GM23338 (cell line): ENCODE data around the gene GTPBP8. TPM values are rescaled to one million over a fixed set of nuclear protein-coding genes. Genes with fewer than 3 reads are reported as not detected.

Experiments used
- ATAC-seq: fragments of 200-7000 bp; cut with Tn5 transposase; 3 replicates; pipeline ENCODE4 v1.9.1; 2020
- DNase-seq: peaks from one replicate; pipeline ENCODE4 v3.0.0-alpha.2; 2015; ENCODE audit warnings: low spot score
- H2AFZ ChIP-seq: fragments of 200-600 bp; sonication (generic); 2 replicates; pipeline ENCODE4 v1.8.0; 2016; ENCODE audit warnings: antibody characterized with exemption, mild to moderate bottlenecking, moderate library complexity
- H3F3A ChIP-seq: fragments of 200-600 bp; sonication (generic); replicated peaks from 2 replicates; pipeline ENCODE4 v1.8.0; 2017; ENCODE audit warnings: antibody characterized with exemption, mixed run types, low read depth
- H3K27ac ChIP-seq: fragments of 200-600 bp; sonication (generic); 2 replicates; pipeline ENCODE4 v1.6.1; 2016; ENCODE audit warnings: low read depth
- H3K27me3 ChIP-seq: fragments of 200-600 bp; sonication (generic); 2 replicates; pipeline ENCODE4 v1.8.0; 2016; ENCODE audit warnings: mild to moderate bottlenecking, mixed run types, moderate library complexity; ENCODE audit not compliant: insufficient read depth
- H3K36me3 ChIP-seq: fragments of 200-600 bp; sonication (generic); 2 replicates; pipeline ENCODE4 v1.8.0; 2016; ENCODE audit warnings: mild to moderate bottlenecking; ENCODE audit not compliant: insufficient read depth
- H3K4me1 ChIP-seq: fragments of 200-600 bp; sonication (generic); 2 replicates; pipeline ENCODE4 v1.8.0; 2016; ENCODE audit warnings: mild to moderate bottlenecking, moderate library complexity; ENCODE audit not compliant: insufficient read depth
- H3K4me2 ChIP-seq: fragments of 200-600 bp; sonication (generic); 2 replicates; pipeline ENCODE4 v1.7.1; 2017; ENCODE audit warnings: mixed run types
- H3K4me3 ChIP-seq: fragments of 200-600 bp; sonication (generic); 2 replicates; pipeline ENCODE4 v1.6.1; 2016; ENCODE audit warnings: mixed run types
- H3K79me2 ChIP-seq: fragments of 200-600 bp; sonication (generic); replicated peaks from 2 replicates; pipeline ENCODE4 v1.8.0; 2017; ENCODE audit warnings: mild to moderate bottlenecking; ENCODE audit not compliant: insufficient read depth
- H3K9me2 ChIP-seq: fragments of 200-600 bp; sonication (generic); 2 replicates; pipeline ENCODE4 v1.8.0; 2017; ENCODE audit not compliant: insufficient read depth
- H4K20me1 ChIP-seq: fragments of 200-600 bp; sonication (generic); replicated peaks from 2 replicates; pipeline ENCODE4 v1.8.0; 2017; ENCODE audit warnings: mild to moderate bottlenecking; ENCODE audit not compliant: insufficient read depth
- H3K27ac Mint-ChIP-seq: 2 replicates; pipeline ENCODE4 v1.8.0; 2020; ENCODE audit warnings: inconsistent platforms, mild to moderate bottlenecking, moderate library complexity, mixed read lengths
- H3K27me3 Mint-ChIP-seq: 3 replicates; pipeline ENCODE4 v1.8.0; 2022; ENCODE audit warnings: low read depth, mild to moderate bottlenecking, moderate library complexity, mixed read lengths, inconsistent platforms; ENCODE audit not compliant: insufficient read depth, poor library complexity
- H3K36me3 Mint-ChIP-seq: 3 replicates; pipeline ENCODE4 v1.8.0; 2021; ENCODE audit warnings: low read depth, mild to moderate bottlenecking, inconsistent platforms, moderate library complexity, mixed read lengths
- H3K4me1 Mint-ChIP-seq: 3 replicates; pipeline ENCODE4 v1.8.0; 2020; ENCODE audit warnings: mild to moderate bottlenecking, inconsistent platforms, mixed read lengths
- H3K4me3 Mint-ChIP-seq: 3 replicates; pipeline ENCODE4 v1.8.0; 2021; ENCODE audit warnings: moderate library complexity, mild to moderate bottlenecking, inconsistent platforms, mixed read lengths
- H3K9me3 Mint-ChIP-seq: 3 replicates; pipeline ENCODE4 v1.8.0; 2020; ENCODE audit warnings: moderate library complexity, mild to moderate bottlenecking, inconsistent platforms, mixed read lengths
- CREB1 ChIP-seq: fragments of 250-450 bp; sonication (Bioruptor Pico); IDR thresholded peaks from 2 replicates; pipeline ENCODE4 v1.5.0; 2020; ENCODE audit warnings: low read depth, mild to moderate bottlenecking, moderate library complexity
- EZH2 ChIP-seq: fragments of 200-600 bp; sonication (generic); IDR thresholded peaks from one replicate; pipeline ENCODE4 v1.8.0; 2017; ENCODE audit warnings: antibody characterized with exemption, mild to moderate bottlenecking, low read depth; ENCODE audit not compliant: unreplicated experiment
- EZH2phosphoT487 ChIP-seq: fragments of 200-600 bp; sonication (generic); IDR thresholded peaks from one replicate; pipeline ENCODE4 v1.8.1; 2018; ENCODE audit warnings: antibody characterized with exemption; ENCODE audit not compliant: unreplicated experiment
- JUNB ChIP-seq: IDR thresholded peaks from one replicate; pipeline ENCODE4 v1.6.1; 2016; ENCODE audit warnings: antibody characterized with exemption; ENCODE audit not compliant: unreplicated experiment
- NANOG ChIP-seq: IDR thresholded peaks from 2 replicates; pipeline ENCODE4 v1.6.1; 2016; ENCODE audit warnings: antibody characterized with exemption, borderline replicate concordance
- POLR2AphosphoS5 ChIP-seq: IDR thresholded peaks from 2 replicates; pipeline ENCODE4 v1.6.1; 2016; ENCODE audit warnings: antibody characterized with exemption, low read depth
- STAT1 ChIP-seq: IDR thresholded peaks from one replicate; pipeline ENCODE4 v1.6.1; 2016; ENCODE audit warnings: antibody characterized with exemption; ENCODE audit not compliant: unreplicated experiment
- ZNF114 ChIP-seq: fragments of 250-450 bp; sonication (Bioruptor Pico); IDR thresholded peaks from 2 replicates; pipeline ENCODE4 v1.5.0; 2020; ENCODE audit warnings: mild to moderate bottlenecking, moderate library complexity
- ZNF331 ChIP-seq: fragments of 250-450 bp; sonication (Bioruptor Pico); IDR thresholded peaks from 2 replicates; pipeline ENCODE4 v1.5.0; 2020; ENCODE audit warnings: low read depth, mild to moderate bottlenecking, moderate library complexity
- polyA plus RNA-seq: library from polyadenylated mRNA; unstranded; fragments of >200 nt; fragmentation: Nextera tagmentation; extraction: Ambion mirVana; gene quantifications from 2 replicates; pipeline ENCODE4 v1.2.1, GENCODE V29; 2016
- total RNA-seq: library from RNA; depleted of rRNA; stranded (reverse); fragments of >200 nt; shearing (Covaris generic); gene quantifications from 2 replicates; pipeline ENCODE4 v1.2.3, GENCODE V29; 2014
- TF ChIP-seq, protein P1 (sequence below), 2 experiments: fragments of 200-600 bp in 1 of 2; sonication (generic) in 1 of 2; conservative IDR thresholded peaks; 2 replicates each; pipeline versions ENCODE4 v1.5.1 to v1.6.1; 2016 to 2017; ENCODE audit warnings: antibody characterized with exemption in 2 of 2, low read depth in 2 of 2, mild to moderate bottlenecking in 2 of 2, moderate library complexity in 1 of 2
- TF ChIP-seq, protein P2 (sequence below): IDR thresholded peaks from one replicate; pipeline ENCODE4 v1.6.1; 2018; ENCODE audit warnings: antibody characterized with exemption; ENCODE audit not compliant: unreplicated experiment
- TF ChIP-seq, protein P3 (sequence below): fragments of 250-450 bp; sonication (Bioruptor Pico); IDR thresholded peaks from 2 replicates; pipeline ENCODE4 v1.5.0; 2020; ENCODE audit warnings: mild to moderate bottlenecking, moderate library complexity
- TF ChIP-seq, protein P4 (sequence below): IDR thresholded peaks from 2 replicates; pipeline ENCODE4 v1.6.1; 2016; ENCODE audit warnings: antibody characterized with exemption

The GTPBP8 gene
- total and polyA plus RNA-seq, 2 experiments from 2014 or later = 39.9 to 47.1 TPM

DNA sequence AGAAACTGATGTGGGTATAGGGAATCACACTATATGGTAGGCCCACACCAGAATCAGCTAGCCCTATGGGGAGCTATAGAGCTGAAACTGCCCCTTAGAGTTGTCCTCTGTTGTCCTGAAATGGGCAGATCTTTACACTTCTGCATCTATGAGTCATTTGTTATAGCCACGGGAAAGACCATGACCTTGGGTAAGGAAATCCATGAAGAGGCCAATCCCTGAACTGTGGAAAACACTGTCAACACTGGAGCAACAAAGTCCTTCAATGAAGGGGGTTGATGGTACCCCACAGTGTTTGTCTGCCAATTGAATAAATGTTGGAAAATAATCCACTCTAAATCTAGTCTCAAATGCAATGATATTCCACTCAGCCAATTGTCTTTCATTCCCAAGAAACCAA lies 10.7 kb upstream of the GTPBP8 start:
- Mint-ChIP-seq H3K4me3 (no peak overlapping the region), H3K4me1 (peaks cover 2% of the 10 kb centered on the region; the same call in 2 of the 3 replicates), H3K36me3 (no peaks in the 10 kb centered on the region), H3K9me3 (no peaks in the 10 kb centered on the region), H3K27ac (no peak overlapping the region), H3K27me3 (no peaks in the 10 kb centered on the region)
- H3K27me3 ChIP-seq = no peaks in the 10 kb centered on the region
- H3K79me2 ChIP-seq = no peaks in the 10 kb centered on the region
- DNase-seq = no peak
- H3F3A ChIP-seq = no peaks in the 10 kb centered on the region
- no peak for ATAC-seq
- H3K36me3 ChIP-seq = no peaks in the 10 kb centered on the region
- H4K20me1 ChIP-seq = no peaks in the 10 kb centered on the region
- TF ChIP-seq, protein P1, sequence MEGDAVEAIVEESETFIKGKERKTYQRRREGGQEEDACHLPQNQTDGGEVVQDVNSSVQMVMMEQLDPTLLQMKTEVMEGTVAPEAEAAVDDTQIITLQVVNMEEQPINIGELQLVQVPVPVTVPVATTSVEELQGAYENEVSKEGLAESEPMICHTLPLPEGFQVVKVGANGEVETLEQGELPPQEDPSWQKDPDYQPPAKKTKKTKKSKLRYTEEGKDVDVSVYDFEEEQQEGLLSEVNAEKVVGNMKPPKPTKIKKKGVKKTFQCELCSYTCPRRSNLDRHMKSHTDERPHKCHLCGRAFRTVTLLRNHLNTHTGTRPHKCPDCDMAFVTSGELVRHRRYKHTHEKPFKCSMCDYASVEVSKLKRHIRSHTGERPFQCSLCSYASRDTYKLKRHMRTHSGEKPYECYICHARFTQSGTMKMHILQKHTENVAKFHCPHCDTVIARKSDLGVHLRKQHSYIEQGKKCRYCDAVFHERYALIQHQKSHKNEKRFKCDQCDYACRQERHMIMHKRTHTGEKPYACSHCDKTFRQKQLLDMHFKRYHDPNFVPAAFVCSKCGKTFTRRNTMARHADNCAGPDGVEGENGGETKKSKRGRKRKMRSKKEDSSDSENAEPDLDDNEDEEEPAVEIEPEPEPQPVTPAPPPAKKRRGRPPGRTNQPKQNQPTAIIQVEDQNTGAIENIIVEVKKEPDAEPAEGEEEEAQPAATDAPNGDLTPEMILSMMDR (conservative IDR thresholded peaks at IDR 0.05; ENCODE audit: low read depth in 2 of 2) = no peak
- TF ChIP-seq POLR2AphosphoS5 (no peak), EZH2 (no peak), ZNF331 (no peak), ZNF114 (CRISPR knock-in tag) (no peak), STAT1 (no peak), JUNB (no peak), NANOG (no peak), CREB1 (CRISPR knock-in tag) (no peak), EZH2phosphoT487 (no peak)
- TF ChIP-seq, protein P2, sequence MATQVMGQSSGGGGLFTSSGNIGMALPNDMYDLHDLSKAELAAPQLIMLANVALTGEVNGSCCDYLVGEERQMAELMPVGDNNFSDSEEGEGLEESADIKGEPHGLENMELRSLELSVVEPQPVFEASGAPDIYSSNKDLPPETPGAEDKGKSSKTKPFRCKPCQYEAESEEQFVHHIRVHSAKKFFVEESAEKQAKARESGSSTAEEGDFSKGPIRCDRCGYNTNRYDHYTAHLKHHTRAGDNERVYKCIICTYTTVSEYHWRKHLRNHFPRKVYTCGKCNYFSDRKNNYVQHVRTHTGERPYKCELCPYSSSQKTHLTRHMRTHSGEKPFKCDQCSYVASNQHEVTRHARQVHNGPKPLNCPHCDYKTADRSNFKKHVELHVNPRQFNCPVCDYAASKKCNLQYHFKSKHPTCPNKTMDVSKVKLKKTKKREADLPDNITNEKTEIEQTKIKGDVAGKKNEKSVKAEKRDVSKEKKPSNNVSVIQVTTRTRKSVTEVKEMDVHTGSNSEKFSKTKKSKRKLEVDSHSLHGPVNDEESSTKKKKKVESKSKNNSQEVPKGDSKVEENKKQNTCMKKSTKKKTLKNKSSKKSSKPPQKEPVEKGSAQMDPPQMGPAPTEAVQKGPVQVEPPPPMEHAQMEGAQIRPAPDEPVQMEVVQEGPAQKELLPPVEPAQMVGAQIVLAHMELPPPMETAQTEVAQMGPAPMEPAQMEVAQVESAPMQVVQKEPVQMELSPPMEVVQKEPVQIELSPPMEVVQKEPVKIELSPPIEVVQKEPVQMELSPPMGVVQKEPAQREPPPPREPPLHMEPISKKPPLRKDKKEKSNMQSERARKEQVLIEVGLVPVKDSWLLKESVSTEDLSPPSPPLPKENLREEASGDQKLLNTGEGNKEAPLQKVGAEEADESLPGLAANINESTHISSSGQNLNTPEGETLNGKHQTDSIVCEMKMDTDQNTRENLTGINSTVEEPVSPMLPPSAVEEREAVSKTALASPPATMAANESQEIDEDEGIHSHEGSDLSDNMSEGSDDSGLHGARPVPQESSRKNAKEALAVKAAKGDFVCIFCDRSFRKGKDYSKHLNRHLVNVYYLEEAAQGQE = no peak
- TF ChIP-seq, protein P3, sequence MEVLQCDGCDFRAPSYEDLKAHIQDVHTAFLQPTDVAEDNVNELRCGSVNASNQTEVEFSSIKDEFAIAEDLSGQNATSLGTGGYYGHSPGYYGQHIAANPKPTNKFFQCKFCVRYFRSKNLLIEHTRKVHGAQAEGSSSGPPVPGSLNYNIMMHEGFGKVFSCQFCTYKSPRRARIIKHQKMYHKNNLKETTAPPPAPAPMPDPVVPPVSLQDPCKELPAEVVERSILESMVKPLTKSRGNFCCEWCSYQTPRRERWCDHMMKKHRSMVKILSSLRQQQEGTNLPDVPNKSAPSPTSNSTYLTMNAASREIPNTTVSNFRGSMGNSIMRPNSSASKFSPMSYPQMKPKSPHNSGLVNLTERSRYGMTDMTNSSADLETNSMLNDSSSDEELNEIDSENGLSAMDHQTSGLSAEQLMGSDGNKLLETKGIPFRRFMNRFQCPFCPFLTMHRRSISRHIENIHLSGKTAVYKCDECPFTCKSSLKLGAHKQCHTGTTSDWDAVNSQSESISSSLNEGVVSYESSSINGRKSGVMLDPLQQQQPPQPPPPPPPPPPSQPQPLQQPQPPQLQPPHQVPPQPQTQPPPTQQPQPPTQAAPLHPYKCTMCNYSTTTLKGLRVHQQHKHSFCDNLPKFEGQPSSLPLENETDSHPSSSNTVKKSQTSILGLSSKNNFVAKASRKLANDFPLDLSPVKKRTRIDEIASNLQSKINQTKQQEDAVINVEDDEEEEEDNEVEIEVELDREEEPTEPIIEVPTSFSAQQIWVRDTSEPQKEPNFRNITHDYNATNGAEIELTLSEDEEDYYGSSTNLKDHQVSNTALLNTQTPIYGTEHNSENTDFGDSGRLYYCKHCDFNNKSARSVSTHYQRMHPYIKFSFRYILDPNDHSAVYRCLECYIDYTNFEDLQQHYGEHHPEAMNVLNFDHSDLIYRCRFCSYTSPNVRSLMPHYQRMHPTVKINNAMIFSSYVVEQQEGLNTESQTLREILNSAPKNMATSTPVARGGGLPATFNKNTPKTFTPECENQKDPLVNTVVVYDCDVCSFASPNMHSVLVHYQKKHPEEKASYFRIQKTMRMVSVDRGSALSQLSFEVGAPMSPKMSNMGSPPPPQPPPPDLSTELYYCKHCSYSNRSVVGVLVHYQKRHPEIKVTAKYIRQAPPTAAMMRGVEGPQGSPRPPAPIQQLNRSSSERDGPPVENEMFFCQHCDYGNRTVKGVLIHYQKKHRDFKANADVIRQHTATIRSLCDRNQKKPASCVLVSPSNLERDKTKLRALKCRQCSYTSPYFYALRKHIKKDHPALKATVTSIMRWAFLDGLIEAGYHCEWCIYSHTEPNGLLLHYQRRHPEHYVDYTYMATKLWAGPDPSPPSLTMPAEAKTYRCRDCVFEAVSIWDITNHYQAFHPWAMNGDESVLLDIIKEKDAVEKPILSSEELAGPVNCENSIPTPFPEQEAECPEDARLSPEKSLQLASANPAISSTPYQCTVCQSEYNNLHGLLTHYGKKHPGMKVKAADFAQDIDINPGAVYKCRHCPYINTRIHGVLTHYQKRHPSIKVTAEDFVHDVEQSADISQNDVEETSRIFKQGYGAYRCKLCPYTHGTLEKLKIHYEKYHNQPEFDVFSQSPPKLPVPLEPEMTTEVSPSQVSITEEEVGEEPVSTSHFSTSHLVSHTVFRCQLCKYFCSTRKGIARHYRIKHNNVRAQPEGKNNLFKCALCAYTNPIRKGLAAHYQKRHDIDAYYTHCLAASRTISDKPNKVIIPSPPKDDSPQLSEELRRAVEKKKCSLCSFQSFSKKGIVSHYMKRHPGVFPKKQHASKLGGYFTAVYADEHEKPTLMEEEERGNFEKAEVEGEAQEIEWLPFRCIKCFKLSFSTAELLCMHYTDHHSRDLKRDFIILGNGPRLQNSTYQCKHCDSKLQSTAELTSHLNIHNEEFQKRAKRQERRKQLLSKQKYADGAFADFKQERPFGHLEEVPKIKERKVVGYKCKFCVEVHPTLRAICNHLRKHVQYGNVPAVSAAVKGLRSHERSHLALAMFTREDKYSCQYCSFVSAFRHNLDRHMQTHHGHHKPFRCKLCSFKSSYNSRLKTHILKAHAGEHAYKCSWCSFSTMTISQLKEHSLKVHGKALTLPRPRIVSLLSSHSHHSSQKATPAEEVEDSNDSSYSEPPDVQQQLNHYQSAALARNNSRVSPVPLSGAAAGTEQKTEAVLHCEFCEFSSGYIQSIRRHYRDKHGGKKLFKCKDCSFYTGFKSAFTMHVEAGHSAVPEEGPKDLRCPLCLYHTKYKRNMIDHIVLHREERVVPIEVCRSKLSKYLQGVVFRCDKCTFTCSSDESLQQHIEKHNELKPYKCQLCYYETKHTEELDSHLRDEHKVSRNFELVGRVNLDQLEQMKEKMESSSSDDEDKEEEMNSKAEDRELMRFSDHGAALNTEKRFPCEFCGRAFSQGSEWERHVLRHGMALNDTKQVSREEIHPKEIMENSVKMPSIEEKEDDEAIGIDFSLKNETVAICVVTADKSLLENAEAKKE (CRISPR knock-in tag) = no peak
- TF ChIP-seq, protein P4, sequence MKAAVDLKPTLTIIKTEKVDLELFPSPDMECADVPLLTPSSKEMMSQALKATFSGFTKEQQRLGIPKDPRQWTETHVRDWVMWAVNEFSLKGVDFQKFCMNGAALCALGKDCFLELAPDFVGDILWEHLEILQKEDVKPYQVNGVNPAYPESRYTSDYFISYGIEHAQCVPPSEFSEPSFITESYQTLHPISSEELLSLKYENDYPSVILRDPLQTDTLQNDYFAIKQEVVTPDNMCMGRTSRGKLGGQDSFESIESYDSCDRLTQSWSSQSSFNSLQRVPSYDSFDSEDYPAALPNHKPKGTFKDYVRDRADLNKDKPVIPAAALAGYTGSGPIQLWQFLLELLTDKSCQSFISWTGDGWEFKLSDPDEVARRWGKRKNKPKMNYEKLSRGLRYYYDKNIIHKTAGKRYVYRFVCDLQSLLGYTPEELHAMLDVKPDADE = no peak
- no peak overlapping the region for H2AFZ ChIP-seq
- no peaks in the 10 kb centered on the region for H3K9me2 ChIP-seq
- H3K4me1 ChIP-seq = no peaks in the 10 kb centered on the region
- H3K27ac ChIP-seq = no peak overlapping the region
- no peak overlapping the region for H3K4me2 ChIP-seq
- no peak overlapping the region for H3K4me3 ChIP-seq
